CD14-positive monocyte (primary cell): ENCODE measurements around the gene LSMEM2. TPM values are rescaled to one million over a fixed set of nuclear protein-coding genes. Genes with fewer than 3 reads are reported as not detected.
A peak's percentile ranks its signal among the peaks of the same experiment; 100 is the strongest.

Experiments
- DNase-seq, 3 donors: peaks; one replicate each; pipeline ENCODE4 v3.0.0-alpha.2; 2011 to 2022
- H2AFZ ChIP-seq: 2 replicates; pipeline ENCODE4 v1.6.0; 2012; ENCODE audit warnings: mild to moderate bottlenecking, low read depth, low read length, inconsistent platforms; ENCODE audit not compliant: insufficient read depth, poor library complexity, severe bottlenecking
- H3K27ac ChIP-seq, 2 donors: 1 replicate in 1 of 2; 2 replicates in 1 of 2; pipeline ENCODE4 v1.5.1; 2012 to 2013; ENCODE audit warnings: low read length in 2 of 2, control low read depth in 1 of 2, inconsistent platforms in 1 of 2, low read depth in 1 of 2, mild to moderate bottlenecking in 1 of 2
- H3K27me3 ChIP-seq, 2 donors: one replicate each; pipeline versions ENCODE4 v1.6.0 to v1.6.1; 2011 to 2013; ENCODE audit warnings: low read length in 2 of 2; ENCODE audit not compliant: control insufficient read depth in 2 of 2, insufficient read depth in 2 of 2
- H3K36me3 ChIP-seq, 2 donors: replicated peaks in 1 of 2; 1 replicate in 1 of 2; 2 replicates in 1 of 2; pipeline versions ENCODE4 v1.5.1 to v1.6.1; 2012 to 2013; ENCODE audit warnings: low read length in 2 of 2, control low read depth in 1 of 2, inconsistent platforms in 1 of 2, mild to moderate bottlenecking in 1 of 2; ENCODE audit not compliant: insufficient read depth in 2 of 2, control insufficient read depth in 1 of 2
- H3K4me1 ChIP-seq, 2 donors: 1 replicate in 1 of 2; 2 replicates in 1 of 2; pipeline versions ENCODE4 v1.5.1 to v1.6.1; 2012 to 2013; ENCODE audit warnings: low read length in 2 of 2, control low read depth in 1 of 2, inconsistent platforms in 1 of 2, mild to moderate bottlenecking in 1 of 2, moderate library complexity in 1 of 2; ENCODE audit not compliant: insufficient read depth in 2 of 2, control insufficient read depth in 1 of 2
- H3K4me2 ChIP-seq: replicated peaks from 2 replicates; pipeline ENCODE3; 2012; ENCODE audit warnings: low read length, moderate library complexity, mild to moderate bottlenecking; ENCODE audit not compliant: poor library complexity, severe bottlenecking; ENCODE audit errors: extremely low read depth
- H3K4me3 ChIP-seq, 3 experiments: fragments of 200-600 bp in 1 of 3; sonication (generic) in 1 of 3; replicated peaks in 1 of 3; 1 replicate in 2 of 3; 2 replicates in 1 of 3; pipeline ENCODE4 v1.5.1; 2011 to 2013; ENCODE audit warnings: low read length in 3 of 3, mild to moderate bottlenecking in 3 of 3, control low read depth in 2 of 3, low read depth in 2 of 3, inconsistent platforms in 1 of 3, moderate library complexity in 1 of 3
- H3K79me2 ChIP-seq: 2 replicates; pipeline ENCODE4 v1.6.0; 2012; ENCODE audit warnings: mild to moderate bottlenecking, control low read depth, inconsistent platforms, low read length, moderate library complexity; ENCODE audit not compliant: insufficient read depth
- H3K9ac ChIP-seq: 2 replicates; pipeline ENCODE4 v1.6.0; 2017; ENCODE audit warnings: low read length, mild to moderate bottlenecking; ENCODE audit not compliant: insufficient read depth, poor library complexity, severe bottlenecking
- H3K9me3 ChIP-seq, 2 donors: replicated peaks in 1 of 2; 1 replicate in 1 of 2; 2 replicates in 1 of 2; pipeline versions ENCODE4 v1.5.1 to v1.6.1; 2012 to 2013; ENCODE audit warnings: low read length in 2 of 2, control low read depth in 1 of 2; ENCODE audit not compliant: control insufficient read depth in 1 of 2, insufficient read depth in 1 of 2
- H4K20me1 ChIP-seq: 2 replicates; pipeline ENCODE4 v1.6.0; 2012; ENCODE audit warnings: mild to moderate bottlenecking, low read length, control low read depth, moderate library complexity; ENCODE audit not compliant: insufficient read depth
- H3K27ac Mint-ChIP-seq, 7 donors: one replicate each; pipeline ENCODE4 v1.8.0; 2020; ENCODE audit warnings: mild to moderate bottlenecking in 7 of 7, mixed read lengths in 7 of 7, moderate library complexity in 6 of 7, inconsistent platforms in 2 of 7
- H3K27me3 Mint-ChIP-seq, 3 donors: one replicate each; pipeline ENCODE4 v1.8.0; 2021 to 2022; ENCODE audit warnings: low read depth in 3 of 3, mild to moderate bottlenecking in 3 of 3, mixed read lengths in 3 of 3, moderate library complexity in 3 of 3, inconsistent platforms in 1 of 3
- H3K36me3 Mint-ChIP-seq, 2 donors: one replicate each; pipeline ENCODE4 v1.8.0; 2020; ENCODE audit warnings: mixed read lengths in 2 of 2, inconsistent platforms in 1 of 2, mild to moderate bottlenecking in 1 of 2
- H3K4me1 Mint-ChIP-seq: one replicate; pipeline ENCODE4 v1.8.0; 2020; ENCODE audit warnings: mild to moderate bottlenecking, mixed read lengths
- H3K4me3 Mint-ChIP-seq, 2 donors: one replicate each; pipeline ENCODE4 v1.8.0; 2020; ENCODE audit warnings: mild to moderate bottlenecking in 2 of 2, mixed read lengths in 2 of 2, moderate library complexity in 1 of 2
- H3K9me3 Mint-ChIP-seq, 7 donors: one replicate each; pipeline ENCODE4 v1.8.0; 2020 to 2022; ENCODE audit warnings: mixed read lengths in 7 of 7, mild to moderate bottlenecking in 6 of 7, moderate library complexity in 6 of 7, inconsistent platforms in 2 of 7
- WGBS: methylation state at CpG from one replicate; pipeline ENCODE4 v1.1.5; 2013; ENCODE audit warnings: missing lambda C conversion rate; ENCODE audit not compliant: insufficient coverage; 5-methylcytosine and 5-hydroxymethylcytosine counted together
- intact Hi-C, 2 donors: fragments of 100-400 bp; cut with micrococcal nuclease; formaldehyde crosslinking; loops; one replicate each; pipeline versions ENCODE4 v1.15.0 to v1.15.1; 2023
- polyA plus RNA-seq, 3 donors: library from polyadenylated mRNA; depleted of rRNA in 1 of 3; unstranded in 2 of 3; stranded (reverse) in 1 of 3; fragments of 300-500 nt in 2 of 3; fragments of >200 nt in 1 of 3; fragmentation: Illumina TruSeq in 2 of 3; gene quantifications; 1 replicate in 2 of 3; 2 replicates in 1 of 3; pipeline ENCODE4 v1.2.3, GENCODE V29; 2012 to 2021
- TF ChIP-seq, protein P1 (sequence below): fragments of 200-600 bp; IDR thresholded peaks from one replicate; pipeline ENCODE4 v1.8.0; 2022; ENCODE audit warnings: antibody characterized with exemption, mild to moderate bottlenecking

The LSMEM2 gene
- polyA plus RNA-seq, 3 donors: not detected

DNA sequence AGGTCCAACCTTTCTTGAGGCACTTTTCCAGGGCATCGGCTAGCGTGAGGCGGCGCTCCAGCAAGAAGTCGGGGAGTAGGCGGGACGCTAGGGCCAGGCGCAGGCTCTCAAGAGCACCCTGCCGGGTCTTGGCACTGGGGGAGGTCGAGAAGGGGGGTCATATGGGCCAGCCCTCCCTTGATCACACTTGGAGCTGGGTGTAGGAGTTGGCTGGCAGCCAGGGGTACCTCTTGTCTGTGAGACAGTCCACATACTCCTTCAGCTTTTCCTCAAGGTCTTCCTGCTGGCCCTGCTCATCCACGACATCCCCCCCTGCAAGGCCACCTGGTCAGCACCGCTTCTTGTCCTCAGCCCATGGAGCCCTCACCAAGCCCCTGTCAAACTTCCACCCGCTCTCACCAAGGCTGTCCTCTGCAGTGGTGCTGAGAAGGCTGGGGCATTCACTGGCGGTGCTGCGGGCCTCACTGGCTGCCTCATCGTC is 11.3 kb downstream of the LSMEM2 start:
- H3K4me3 Mint-ChIP-seq: no peak overlapping the region
- no peaks in the 10 kb centered on the region for H3K9me3 Mint-ChIP-seq
- H2AFZ ChIP-seq: no peak overlapping the region
- H3K27me3 ChIP-seq: no peaks in the 10 kb centered on the region
- no peak overlapping the region for H3K4me3 ChIP-seq
- peaks cover 0 to 2% (median 0%) of the 10 kb centered on the region in 3 donors for H3K27me3 Mint-ChIP-seq
- no peaks in the 10 kb centered on the region for H4K20me1 ChIP-seq
- H3K36me3 Mint-ChIP-seq: peaks cover 23 to 34% of the 10 kb centered on the region in 2 donors
- peak in 1 of 3 donors; percentile 6 for DNase-seq
- H3K36me3 ChIP-seq: peaks cover 34 to 41% of the 10 kb centered on the region in 2 donors
- intact Hi-C loops: no loop called here
- H3K9me3 ChIP-seq: no peaks in the 10 kb centered on the region
- H3K4me1 ChIP-seq: peaks cover 16 to 22% of the 10 kb centered on the region in 2 donors
- peaks cover 18% of the 10 kb centered on the region for H3K79me2 ChIP-seq
- 100% methylated on average over 10 of the region's 16 CpGs for WGBS
- peaks cover 14% of the 10 kb centered on the region for H3K4me1 Mint-ChIP-seq
- H3K9ac ChIP-seq: no peak overlapping the region
- TF ChIP-seq, protein P1, sequence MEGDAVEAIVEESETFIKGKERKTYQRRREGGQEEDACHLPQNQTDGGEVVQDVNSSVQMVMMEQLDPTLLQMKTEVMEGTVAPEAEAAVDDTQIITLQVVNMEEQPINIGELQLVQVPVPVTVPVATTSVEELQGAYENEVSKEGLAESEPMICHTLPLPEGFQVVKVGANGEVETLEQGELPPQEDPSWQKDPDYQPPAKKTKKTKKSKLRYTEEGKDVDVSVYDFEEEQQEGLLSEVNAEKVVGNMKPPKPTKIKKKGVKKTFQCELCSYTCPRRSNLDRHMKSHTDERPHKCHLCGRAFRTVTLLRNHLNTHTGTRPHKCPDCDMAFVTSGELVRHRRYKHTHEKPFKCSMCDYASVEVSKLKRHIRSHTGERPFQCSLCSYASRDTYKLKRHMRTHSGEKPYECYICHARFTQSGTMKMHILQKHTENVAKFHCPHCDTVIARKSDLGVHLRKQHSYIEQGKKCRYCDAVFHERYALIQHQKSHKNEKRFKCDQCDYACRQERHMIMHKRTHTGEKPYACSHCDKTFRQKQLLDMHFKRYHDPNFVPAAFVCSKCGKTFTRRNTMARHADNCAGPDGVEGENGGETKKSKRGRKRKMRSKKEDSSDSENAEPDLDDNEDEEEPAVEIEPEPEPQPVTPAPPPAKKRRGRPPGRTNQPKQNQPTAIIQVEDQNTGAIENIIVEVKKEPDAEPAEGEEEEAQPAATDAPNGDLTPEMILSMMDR: no peak
- no peak overlapping the region for H3K27ac ChIP-seq
- no peak overlapping the region for H3K27ac Mint-ChIP-seq
- no peak overlapping the region for H3K4me2 ChIP-seq

DNA sequence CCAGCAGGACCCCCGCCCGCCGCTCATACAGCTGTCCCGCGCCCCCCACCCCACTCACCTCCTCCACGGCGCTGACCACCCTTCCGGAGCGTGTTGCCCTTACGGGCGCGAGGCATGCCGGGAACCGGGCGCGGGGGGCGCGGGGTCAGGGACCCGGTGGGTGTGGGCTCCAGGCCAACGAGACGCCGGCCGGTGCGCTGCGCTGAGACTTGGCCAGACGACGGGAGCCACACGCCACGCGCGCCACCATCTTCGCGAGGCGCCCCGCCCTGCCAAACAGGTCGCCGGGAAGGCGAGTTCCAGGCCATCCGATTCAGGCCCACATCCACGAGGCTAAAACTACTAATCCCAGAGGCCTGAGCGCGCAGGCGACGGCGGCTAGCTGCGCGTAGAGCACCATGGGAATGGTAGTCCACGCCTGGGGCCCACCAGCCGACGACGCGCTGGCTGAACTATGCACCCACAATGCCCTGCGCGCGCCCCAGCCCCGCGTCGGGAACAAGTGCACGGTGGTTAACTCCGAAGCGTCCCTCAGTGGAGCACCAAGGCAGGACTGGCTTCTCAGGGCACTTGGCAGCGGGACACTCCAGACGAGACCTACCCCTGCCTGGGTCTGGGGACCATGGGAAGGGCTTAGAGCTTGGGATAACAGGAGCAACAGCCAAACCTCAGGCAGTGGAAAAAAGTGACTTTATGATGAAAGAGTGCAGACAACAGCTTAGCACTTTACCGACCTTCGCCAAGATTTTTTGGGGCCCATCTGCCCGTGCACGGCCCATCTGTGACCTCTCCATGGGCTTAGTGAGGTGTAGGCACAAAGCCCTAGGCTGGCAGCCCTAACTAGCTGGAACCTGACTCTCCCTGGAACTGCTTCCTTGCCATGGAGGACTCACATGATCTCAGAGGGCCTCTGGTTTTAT is 13.5 kb downstream of the LSMEM2 start, which contains the start of gene IFRD2:
Gene IFRD2, minus strand, starts transcription at position 271 of the 920 bp plus-strand sequence. Its CDS starts 155 bp downstream, at position 116.
- Histone ChIP-seq H3K4me1 (peaks cover 16 to 24% of the 10 kb centered on the region in 2 donors), H3K9ac (peak within 1 kb of the TSS; percentile 82), H3K36me3 (peaks cover 26 to 31% of the 10 kb centered on the region in 2 donors), H3K4me3 (peak within 1 kb of the TSS; percentile 65 to 82 (median 70)), H3K79me2 (peaks cover 26% of the 10 kb centered on the region), H3K9me3 (no peaks in the 10 kb centered on the region), H2AFZ (peak within 1 kb of the TSS; percentile 89), H3K4me2 (peak within 1 kb of the TSS; percentile 91), H3K27me3 (no peaks in the 10 kb centered on the region), H4K20me1 (no peaks in the 10 kb centered on the region), H3K27ac (peak within 1 kb of the TSS; percentile 57 to 90)
- peaks cover 0 to under 1% (median 0%) of the 10 kb centered on the region in 3 donors for H3K27me3 Mint-ChIP-seq
- TF ChIP-seq, protein P1: no peak
- H3K9me3 Mint-ChIP-seq: no peaks in the 10 kb centered on the region
- H3K36me3 Mint-ChIP-seq: peaks cover 24 to 37% of the 10 kb centered on the region in 2 donors
- under 1% methylated on average over 64 of the region's 67 CpGs for WGBS
- H3K27ac Mint-ChIP-seq: peak within 1 kb of the TSS; percentile 87 to 98 (median 94)
- intact Hi-C loops: loop anchor here in 1 of 2 donors (2.0 kb wide), 1 partner anchor 32 kb away; no protein-coding TSS in a partner anchor
- H3K4me1 Mint-ChIP-seq: peaks cover 15% of the 10 kb centered on the region
- H3K4me3 Mint-ChIP-seq: peak within 1 kb of the TSS; percentile 70 to 93
- peak; percentile 96 to 98 (median 97) for DNase-seq
